Breast epithelium (tissue), 4 donors: Measurements from ENCODE around the gene PSMD5. TPM values are rescaled to one million over a fixed set of nuclear protein-coding genes. Genes with fewer than 3 reads are reported as not detected.

Experiments used
- DNase-seq, 2 donors: peaks; one replicate each; pipeline ENCODE4 v3.0.0-alpha.2; 2019; ENCODE audit warnings: low spot score in 2 of 2
- H3K27ac ChIP-seq, 2 donors: fragments of 200-600 bp; sonication (generic) in 1 of 2; one replicate each; pipeline ENCODE4 v1.5.1; 2016 to 2019; ENCODE audit warnings: mild to moderate bottlenecking in 1 of 2
- H3K27me3 ChIP-seq, 2 donors: fragments of 200-600 bp; sonication (generic) in 1 of 2; one replicate each; pipeline versions ENCODE4 v1.5.1 to v1.6.0; 2017 to 2019; ENCODE audit warnings: control low read depth in 1 of 2, mild to moderate bottlenecking in 1 of 2
- H3K36me3 ChIP-seq: fragments of 200-600 bp; one replicate; pipeline ENCODE4 v1.5.1; 2019
- H3K4me1 ChIP-seq, 2 donors: fragments of 200-600 bp; sonication (generic); one replicate each; pipeline ENCODE4 v1.5.1; 2016 to 2019; ENCODE audit warnings: control low read depth in 1 of 2
- H3K4me3 ChIP-seq, 3 donors: fragments of 200-600 bp; sonication (generic); 1 replicate in 2 of 3; 2 replicates in 1 of 3; pipeline ENCODE4 v1.5.1; 2016 to 2019; ENCODE audit warnings: mild to moderate bottlenecking in 3 of 3, moderate library complexity in 2 of 3
- H3K9me3 ChIP-seq, 2 donors: fragments of 200-600 bp; sonication (generic) in 1 of 2; one replicate each; pipeline ENCODE4 v1.5.1; 2016 to 2019; ENCODE audit warnings: control low read depth in 1 of 2
- CTCF ChIP-seq, 3 donors: fragments of 450-650 bp; IDR thresholded peaks; one replicate each; pipeline ENCODE4 v1.5.1; 2016 to 2017; ENCODE audit warnings: antibody characterized with exemption in 3 of 3, mild to moderate bottlenecking in 3 of 3, moderate library complexity in 3 of 3
- POLR2A ChIP-seq: fragments of 450-650 bp; IDR thresholded peaks from one replicate; pipeline ENCODE4 v1.6.1; 2016; ENCODE audit warnings: antibody characterized with exemption, mild to moderate bottlenecking, moderate library complexity
- POLR2AphosphoS5 ChIP-seq, 3 donors: sonication (generic); formaldehyde crosslinking; IDR thresholded peaks; one replicate each; pipeline ENCODE4 v1.6.1; 2017; ENCODE audit warnings: antibody characterized with exemption in 3 of 3
- intact Hi-C: fragments of 100-400 bp; cut with DNase I; formaldehyde crosslinking; loops from one replicate; pipeline ENCODE4 v1.15.1; 2023; ENCODE audit warnings: low total_unique reads
- total RNA-seq, 3 donors: library from RNA; depleted of rRNA; stranded (reverse); fragments of >200 nt; gene quantifications; one replicate each; pipeline ENCODE4 v1.1.0, GENCODE V29; 2016

PSMD5 gene
- total RNA-seq, 3 donors from 2014 or later, result 48.3 to 54.1 (median 50.3) TPM

GRCh38 chr9:120791161-120791560 is 51.6 kb downstream of the PSMD5 start:
- H3K4me1 ChIP-seq, result peaks cover 0 to 4% of the 10 kb centered on the region in 2 donors

GRCh38 chr9:120787933-120788332 is 54.8 kb downstream of the PSMD5 start:
- Histone ChIP-seq H3K9me3 (no peaks in the 10 kb centered on the region), H3K27me3 (no peaks in the 10 kb centered on the region), H3K4me1 (peaks cover 0 to 4% of the 10 kb centered on the region in 2 donors), H3K36me3 (no peaks in the 10 kb centered on the region), H3K27ac (no peak overlapping the region), H3K4me3 (no peak overlapping the region)
- DNase-seq, result no peak
- intact Hi-C loops, result no loop called here
- TF ChIP-seq POLR2A (no peak), POLR2AphosphoS5 (IDR thresholded peaks at IDR 0.05) (no peak), CTCF (IDR thresholded peaks at IDR 0.05) (no peak)

More at GRCh38 chr9:120791161-120791560, 51.6 kb downstream of the PSMD5 start:
- Histone ChIP-seq H3K27ac (no peak overlapping the region), H3K36me3 (no peaks in the 10 kb centered on the region), H3K27me3 (no peaks in the 10 kb centered on the region), H3K9me3 (no peaks in the 10 kb centered on the region), H3K4me3 (no peak overlapping the region)
- DNase-seq, result no peak
- intact Hi-C loops, result no loop called here
- TF ChIP-seq POLR2A, result no peak
- no peak for TF ChIP-seq CTCF (IDR thresholded peaks at IDR 0.05)
- no peak for TF ChIP-seq POLR2AphosphoS5 (IDR thresholded peaks at IDR 0.05)

DNA sequence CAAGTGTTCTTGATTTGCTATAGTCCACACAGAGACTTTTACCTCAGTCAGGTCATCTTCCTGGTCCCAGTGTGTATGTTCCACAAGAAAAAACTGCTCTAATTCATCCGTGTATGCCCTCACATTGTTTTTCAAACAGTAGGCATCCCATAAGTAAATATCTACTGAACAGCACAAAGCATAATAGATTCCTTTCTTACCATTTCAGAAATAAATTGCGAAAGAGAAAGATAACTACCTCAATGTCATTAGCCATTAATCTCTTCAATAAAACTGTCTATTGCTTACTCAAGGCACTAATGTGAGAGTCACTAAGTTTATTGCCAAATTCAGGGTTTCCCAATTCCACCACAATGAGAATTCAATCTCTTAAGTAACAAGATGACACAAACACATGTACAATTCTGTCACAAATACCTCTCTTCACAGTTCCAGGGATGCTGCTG is 59.1 kb downstream of the PSMD5 start:
- intact Hi-C loops, result no loop called here
- no peak for DNase-seq
- Histone ChIP-seq H3K27me3 (no peaks in the 10 kb centered on the region), H3K36me3 (no peaks in the 10 kb centered on the region), H3K27ac (peak overlapping the region; percentile 34 to 46), H3K9me3 (no peaks in the 10 kb centered on the region), H3K4me1 (no peaks in the 10 kb centered on the region), H3K4me3 (no peak overlapping the region)
- no peak for TF ChIP-seq CTCF (IDR thresholded peaks at IDR 0.05)
- TF ChIP-seq POLR2A, result no peak

- no peaks in the 10 kb centered on the region for H3K9me3 ChIP-seq
- no peaks in the 10 kb centered on the region for H3K4me1 ChIP-seq
- H3K36me3 ChIP-seq, result no peaks in the 10 kb centered on the region
- TF ChIP-seq POLR2AphosphoS5 (IDR thresholded peaks at IDR 0.05) (no peak), CTCF (IDR thresholded peaks at IDR 0.05) (no peak), POLR2A (no peak)
- DNase-seq, result no peak
- no peak overlapping the region for H3K27ac ChIP-seq
- intact Hi-C loops, result no loop called here
- no peaks in the 10 kb centered on the region for H3K27me3 ChIP-seq
- H3K4me3 ChIP-seq, result no peak overlapping the region
Observed at GRCh38 chr9:120781236-120781635, 61.5 kb downstream of the PSMD5 start.

GRCh38 chr9:120780367-120780766 is 62.4 kb downstream of the PSMD5 start:
- no peaks in the 10 kb centered on the region for H3K9me3 ChIP-seq
- no peak for TF ChIP-seq CTCF (IDR thresholded peaks at IDR 0.05)
- no peak for TF ChIP-seq POLR2AphosphoS5 (IDR thresholded peaks at IDR 0.05)
- TF ChIP-seq POLR2A, result no peak
- no peaks in the 10 kb centered on the region for H3K36me3 ChIP-seq
- DNase-seq, result no peak
- H3K4me3 ChIP-seq, result no peak overlapping the region
- no peak overlapping the region for H3K27ac ChIP-seq
- H3K27me3 ChIP-seq, result no peaks in the 10 kb centered on the region
- intact Hi-C loops, result no loop called here
- H3K4me1 ChIP-seq, result no peaks in the 10 kb centered on the region
